ENCODE data around the gene LAMC1.
"Not testable (repeated sequence)": the region's sequence is repeated elsewhere in the genome, so short reads cannot be mapped to it uniquely, and the experiment has no call there.

The LAMC1 gene

GRCh38 chr1:183043872-183044854 lies 20.9 kb downstream of the LAMC1 start:
- DNase-seq: no peak

- DNase-seq: no peak
Measured at GRCh38 chr1:183044893-183045649, 21.9 kb downstream of the LAMC1 start.

GRCh38 chr1:183048087-183049085 lies 25.2 kb downstream of the LAMC1 start:
- DNase-seq: no peak

GRCh38 chr1:183051546-183051945 lies 28.3 kb downstream of the LAMC1 start:
- no peak for DNase-seq

GRCh38 chr1:183052861-183053260 lies 29.6 kb downstream of the LAMC1 start:
- no peak for DNase-seq

- no peak for DNase-seq
Measured at GRCh38 chr1:183058851-183059502, 35.8 kb downstream of the LAMC1 start.

GRCh38 chr1:183061194-183061593 lies 38.0 kb downstream of the LAMC1 start:
- DNase-seq: no peak

- DNase-seq: no peak
Measured at GRCh38 chr1:183063349-183063748, 40.1 kb downstream of the LAMC1 start.

- no peak for DNase-seq
Measured at GRCh38 chr1:183065168-183065706, 42.0 kb downstream of the LAMC1 start.

GRCh38 chr1:183066432-183066831 lies 43.2 kb downstream of the LAMC1 start:
- not testable (repeated sequence) for DNase-seq

GRCh38 chr1:183069562-183070216 lies 46.5 kb downstream of the LAMC1 start:
- no peak for DNase-seq

- DNase-seq: no peak
Measured at GRCh38 chr1:183070234-183070922, 47.2 kb downstream of the LAMC1 start.

GRCh38 chr1:183070923-183071618 lies 47.9 kb downstream of the LAMC1 start:
- no peak for DNase-seq

GRCh38 chr1:183072595-183072994 lies 49.4 kb downstream of the LAMC1 start:
- not testable (repeated sequence) for DNase-seq

GRCh38 chr1:183073320-183073719 lies 50.1 kb downstream of the LAMC1 start:
- DNase-seq: no peak

- no peak for DNase-seq
Measured at GRCh38 chr1:183074215-183074614, 51.0 kb downstream of the LAMC1 start.

- DNase-seq: no peak
Measured at GRCh38 chr1:183075861-183076260, 52.6 kb downstream of the LAMC1 start.

- no peak for DNase-seq
Measured at GRCh38 chr1:183077097-183077496, 53.9 kb downstream of the LAMC1 start.

- no peak for DNase-seq
Measured at GRCh38 chr1:183079712-183080388, 56.6 kb downstream of the LAMC1 start.
